ENCODE results near the gene PLA2G4A.

Gene PLA2G4A

DNA sequence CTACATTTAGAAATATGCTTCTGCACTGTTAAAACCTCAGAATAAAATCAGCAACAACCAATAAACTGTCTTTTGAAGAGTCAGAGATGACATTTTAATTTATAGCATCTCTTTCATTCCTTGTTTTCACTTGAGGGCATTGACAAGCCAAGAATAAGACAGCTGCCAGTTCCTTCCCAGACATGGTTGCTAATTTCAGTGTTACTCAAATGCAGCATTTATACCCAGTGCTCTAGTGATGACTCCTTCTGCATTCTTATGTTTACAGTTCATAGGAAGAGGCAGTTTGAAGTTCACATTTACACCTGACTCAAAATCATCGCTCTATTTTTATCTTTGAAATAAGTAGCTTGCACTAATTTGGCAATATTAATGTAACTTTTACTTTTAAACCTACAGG lies 44.9 kb downstream of the PLA2G4A start:
- TF ChIP-seq GATA2 (IDR thresholded peaks at IDR 0.05; ENCODE audit: low read depth, low read length) (no peak), GATA3 (IDR thresholded peaks at IDR 0.05; ENCODE audit: low read depth, low read length) (no peak)

DNA sequence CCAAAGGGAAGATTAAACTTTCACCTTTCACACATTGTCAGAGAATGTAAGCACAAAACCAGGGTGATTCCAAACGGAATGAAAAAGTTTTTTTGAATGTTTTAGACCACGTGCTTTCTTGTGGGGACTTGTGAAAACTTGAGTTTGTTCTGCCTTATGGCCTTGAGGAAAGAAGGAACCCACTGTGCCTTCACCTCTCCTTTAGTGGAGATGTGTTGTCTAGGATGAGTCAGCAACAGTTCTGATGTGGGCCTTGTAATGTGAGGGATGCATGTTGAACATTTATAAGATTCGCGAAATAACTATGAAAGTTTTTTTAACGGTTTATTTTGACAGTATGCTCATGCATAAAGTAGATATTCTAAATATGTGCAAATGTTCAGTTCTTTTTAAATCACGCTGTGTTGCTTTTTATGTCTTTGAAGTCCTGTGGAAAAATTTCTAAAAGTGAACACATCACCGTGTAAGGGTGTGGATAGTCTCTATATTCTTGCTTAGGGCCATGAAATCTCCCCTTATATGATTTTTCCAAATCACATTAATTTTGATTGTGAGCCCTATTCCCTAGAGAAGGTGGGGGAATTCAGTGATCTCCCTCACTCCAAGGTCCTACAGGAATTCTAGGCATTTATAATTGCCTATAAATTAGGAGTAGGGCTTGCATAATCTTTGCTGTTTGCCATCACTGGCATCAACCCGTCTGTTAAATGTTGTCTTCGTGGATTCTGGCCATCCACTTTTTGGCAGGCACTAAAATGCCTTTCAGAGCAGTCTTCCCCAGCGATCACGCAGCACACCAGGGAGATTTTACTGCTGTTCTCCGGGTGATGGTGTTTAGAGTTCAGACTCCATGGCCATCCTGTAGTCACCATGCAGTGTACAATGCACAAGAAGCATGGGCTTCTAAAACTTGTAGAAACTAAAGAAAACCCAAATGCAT lies 47.4 kb downstream of the PLA2G4A start:
- TF ChIP-seq GATA2 (IDR thresholded peaks at IDR 0.05; ENCODE audit: low read depth, low read length), result no peak
- no peak for TF ChIP-seq GATA3 (IDR thresholded peaks at IDR 0.05; ENCODE audit: low read depth, low read length)

DNA sequence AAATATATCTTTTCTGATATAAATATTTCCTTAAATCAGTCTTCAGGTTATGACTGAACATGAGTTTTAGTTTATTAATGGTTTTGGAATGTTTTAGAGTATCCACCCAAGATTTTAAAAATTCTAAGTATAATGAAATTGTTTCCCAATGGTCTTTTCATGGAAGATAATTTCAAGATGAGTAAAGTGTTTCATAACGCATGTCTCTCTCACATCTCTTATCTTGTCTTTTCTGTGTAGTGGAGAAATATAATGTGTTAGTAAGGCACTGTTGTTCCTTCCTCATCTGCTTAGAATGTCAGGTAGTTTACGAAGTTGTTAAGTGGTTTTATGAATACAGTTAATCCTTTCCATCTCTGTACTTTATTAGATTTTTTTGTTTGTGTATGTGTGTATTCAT lies 49.6 kb downstream of the PLA2G4A start:
- TF ChIP-seq GATA3 (IDR thresholded peaks at IDR 0.05; ENCODE audit: low read depth, low read length) (no peak), GATA2 (IDR thresholded peaks at IDR 0.05; ENCODE audit: low read depth, low read length) (no peak)

DNA sequence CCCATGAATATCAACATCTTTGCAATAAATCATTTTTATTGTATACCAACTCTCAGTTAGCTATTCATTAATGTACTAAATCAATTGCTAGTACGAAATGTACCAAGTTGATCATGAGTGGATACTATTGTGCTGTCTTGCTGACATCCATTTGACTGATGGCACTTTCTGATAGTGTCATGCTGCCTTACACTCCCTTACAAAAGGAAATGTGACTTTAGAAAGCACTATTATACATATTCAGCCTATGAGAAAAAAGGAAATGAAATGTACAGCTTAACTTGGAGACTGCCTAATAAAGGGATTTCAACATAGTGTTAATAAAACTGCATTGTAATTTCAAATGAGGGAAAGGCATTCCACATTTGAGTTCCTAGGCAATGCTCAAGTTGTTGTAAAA lies 52.2 kb downstream of the PLA2G4A start:
- no peak for TF ChIP-seq GATA3 (IDR thresholded peaks at IDR 0.05; ENCODE audit: low read depth, low read length)
- TF ChIP-seq GATA2 (IDR thresholded peaks at IDR 0.05; ENCODE audit: low read depth, low read length), result no peak

DNA sequence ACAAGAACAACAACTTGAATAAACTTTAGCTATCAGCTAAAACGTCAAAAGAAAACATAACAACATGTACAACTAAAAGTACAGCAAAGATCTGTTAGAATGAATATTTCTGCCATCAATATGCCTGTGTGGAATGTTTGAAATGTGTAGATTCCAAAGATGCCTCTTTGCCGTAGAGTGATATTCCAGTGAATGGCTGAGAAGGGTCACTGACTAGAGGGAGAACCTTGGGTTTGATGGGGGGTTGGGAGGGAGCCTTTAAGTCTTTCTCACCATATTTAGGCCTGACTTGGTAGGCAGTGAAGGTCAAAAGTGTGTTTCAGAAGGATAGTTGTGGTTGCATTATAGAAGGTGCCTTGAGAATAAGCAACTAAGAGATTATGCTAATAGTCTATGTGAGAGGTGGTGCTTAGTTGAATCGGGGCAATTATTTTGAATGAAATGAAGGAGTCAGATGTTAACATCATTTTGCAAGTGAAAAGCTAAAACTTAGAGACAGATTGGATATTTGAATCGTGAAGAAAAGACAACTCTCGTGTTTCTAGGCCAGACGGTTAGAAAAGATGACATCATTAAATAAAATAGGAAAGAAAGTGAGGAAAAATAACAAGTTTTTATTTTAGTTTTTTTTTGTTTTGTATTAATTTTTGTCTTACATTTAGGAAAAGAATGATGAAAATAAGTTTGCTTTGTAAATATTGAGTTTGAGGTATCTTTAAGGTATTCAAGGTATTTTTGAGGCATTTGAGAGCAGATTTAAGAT lies 53.8 kb downstream of the PLA2G4A start:
- TF ChIP-seq GATA2 (IDR thresholded peaks at IDR 0.05; ENCODE audit: low read depth, low read length), result no peak
- TF ChIP-seq GATA3 (IDR thresholded peaks at IDR 0.05; ENCODE audit: low read depth, low read length), result no peak

DNA sequence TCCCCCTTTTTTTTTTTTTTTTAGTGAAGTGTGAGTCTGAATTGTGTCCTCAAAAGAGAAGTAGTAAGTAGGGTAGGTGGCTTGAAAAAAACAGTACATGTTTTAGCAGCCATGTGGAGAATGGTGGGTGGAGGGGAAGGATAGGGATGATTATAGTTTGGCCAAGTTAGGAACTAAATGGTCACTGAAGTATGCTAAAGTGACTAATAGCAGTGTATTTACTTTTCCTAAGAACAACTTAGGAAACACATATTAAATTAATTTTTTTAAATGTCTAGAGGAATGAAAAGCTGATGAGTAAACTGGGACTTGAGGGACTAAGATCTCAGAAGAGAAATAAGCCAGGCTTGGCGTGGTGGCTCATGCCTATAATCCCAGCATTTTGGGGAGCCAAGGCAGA lies 55.5 kb downstream of the PLA2G4A start:
- TF ChIP-seq GATA2 (IDR thresholded peaks at IDR 0.05; ENCODE audit: low read depth, low read length) (no peak), GATA3 (IDR thresholded peaks at IDR 0.05; ENCODE audit: low read depth, low read length) (no peak)

DNA sequence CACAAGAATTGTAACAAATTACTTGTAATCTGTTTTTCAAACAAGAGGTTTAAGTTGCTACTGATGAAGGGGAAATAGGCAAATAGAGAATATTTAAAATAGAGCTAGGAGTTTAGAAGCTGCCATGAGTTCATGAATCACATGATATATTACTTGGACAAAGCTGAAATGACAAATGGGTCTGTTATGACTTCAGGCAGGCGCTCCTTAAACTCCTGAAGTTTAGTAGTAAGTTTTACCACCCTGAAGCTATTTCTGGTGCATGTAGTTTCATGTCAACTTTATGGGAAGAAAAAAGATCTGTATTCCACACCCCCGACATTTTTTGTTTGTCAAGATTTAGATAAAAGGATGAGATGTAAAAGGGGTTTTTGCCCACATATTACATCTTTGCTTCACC lies 58.5 kb downstream of the PLA2G4A start:
- no peak for TF ChIP-seq GATA3 (IDR thresholded peaks at IDR 0.05; ENCODE audit: low read depth, low read length)
- no peak for TF ChIP-seq GATA2 (IDR thresholded peaks at IDR 0.05; ENCODE audit: low read depth, low read length)

DNA sequence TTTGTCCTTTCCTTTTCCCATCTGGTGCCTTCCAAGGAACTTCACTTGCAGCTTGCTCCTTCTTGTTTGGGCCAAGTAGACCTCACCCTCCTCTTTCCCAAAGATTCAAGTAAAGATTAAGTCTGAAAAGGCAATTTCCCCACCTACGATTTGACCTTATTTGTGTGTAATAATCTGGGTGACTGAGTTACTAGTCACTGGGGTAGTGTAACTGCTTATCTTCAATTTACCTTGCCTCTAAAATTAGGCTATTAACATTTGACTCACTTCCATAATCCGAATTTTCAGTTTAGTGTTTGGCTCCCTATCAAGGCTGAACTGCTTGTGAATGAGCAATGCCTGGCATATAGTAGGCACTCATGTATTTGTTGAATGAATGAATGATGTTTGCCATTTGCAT lies 59.6 kb downstream of the PLA2G4A start:
- TF ChIP-seq GATA3 (IDR thresholded peaks at IDR 0.05; ENCODE audit: low read depth, low read length) (no peak), GATA2 (IDR thresholded peaks at IDR 0.05; ENCODE audit: low read depth, low read length) (no peak)

DNA sequence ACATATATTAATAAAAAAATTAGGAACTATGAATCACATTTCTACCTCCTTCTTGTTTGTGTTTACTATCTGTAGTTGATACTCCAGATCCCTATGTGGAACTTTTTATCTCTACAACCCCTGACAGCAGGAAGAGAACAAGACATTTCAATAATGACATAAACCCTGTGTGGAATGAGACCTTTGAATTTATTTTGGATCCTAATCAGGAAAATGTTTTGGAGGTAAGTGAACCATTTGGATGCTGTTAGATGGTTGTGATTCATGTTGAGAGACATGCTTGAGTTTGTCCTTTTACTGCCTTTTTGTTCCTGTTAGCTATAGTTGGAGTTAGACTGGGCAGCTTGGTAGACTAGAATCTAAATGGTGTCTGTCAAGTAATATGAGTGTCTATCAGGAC lies 64.2 kb downstream of the PLA2G4A start:
- TF ChIP-seq GATA3 (IDR thresholded peaks at IDR 0.05; ENCODE audit: low read depth, low read length), result no peak
- TF ChIP-seq GATA2 (IDR thresholded peaks at IDR 0.05; ENCODE audit: low read depth, low read length), result no peak

DNA sequence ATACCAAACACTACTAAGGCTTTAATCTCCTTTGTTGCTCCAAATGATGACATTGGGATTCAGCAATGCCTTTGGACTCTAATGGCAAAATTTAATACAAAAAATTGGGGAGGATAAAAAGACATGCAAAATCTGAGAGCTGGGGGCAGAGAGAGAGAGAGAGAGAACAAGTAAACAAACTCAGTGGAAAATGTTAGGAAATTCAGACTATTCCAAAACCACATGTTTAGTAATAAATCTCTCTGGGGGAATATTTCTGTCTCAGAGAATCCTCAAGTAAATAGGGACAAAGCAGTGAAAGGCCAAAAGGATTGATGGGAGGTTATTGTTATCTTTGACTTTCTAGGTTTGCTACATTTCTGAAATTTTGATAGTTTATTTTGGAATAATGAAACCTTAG lies 65.7 kb downstream of the PLA2G4A start:
- TF ChIP-seq GATA2 (IDR thresholded peaks at IDR 0.05; ENCODE audit: low read depth, low read length) (no peak), GATA3 (IDR thresholded peaks at IDR 0.05; ENCODE audit: low read depth, low read length) (no peak)

DNA sequence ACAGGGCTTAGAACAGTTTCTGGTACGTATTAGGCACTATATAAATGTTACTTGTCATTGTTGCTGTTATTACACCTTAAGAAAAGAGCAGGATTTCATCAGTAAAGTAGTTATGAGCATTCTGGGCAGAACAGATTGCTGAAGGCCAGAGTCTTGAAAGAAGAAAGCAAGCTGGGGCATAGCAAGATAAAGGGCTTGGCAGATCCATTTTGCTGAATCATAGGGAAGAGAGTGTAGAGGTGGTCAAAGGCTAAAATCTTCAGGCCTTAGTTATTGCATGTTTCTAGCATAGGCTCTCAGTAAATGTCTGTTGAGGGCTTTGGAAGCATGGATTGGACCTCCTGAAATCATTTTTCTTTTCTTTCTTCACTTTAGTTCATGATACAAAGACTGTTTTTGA lies 67.5 kb downstream of the PLA2G4A start:
- no peak for TF ChIP-seq GATA3 (IDR thresholded peaks at IDR 0.05; ENCODE audit: low read depth, low read length)
- TF ChIP-seq GATA2 (IDR thresholded peaks at IDR 0.05; ENCODE audit: low read depth, low read length), result no peak

DNA sequence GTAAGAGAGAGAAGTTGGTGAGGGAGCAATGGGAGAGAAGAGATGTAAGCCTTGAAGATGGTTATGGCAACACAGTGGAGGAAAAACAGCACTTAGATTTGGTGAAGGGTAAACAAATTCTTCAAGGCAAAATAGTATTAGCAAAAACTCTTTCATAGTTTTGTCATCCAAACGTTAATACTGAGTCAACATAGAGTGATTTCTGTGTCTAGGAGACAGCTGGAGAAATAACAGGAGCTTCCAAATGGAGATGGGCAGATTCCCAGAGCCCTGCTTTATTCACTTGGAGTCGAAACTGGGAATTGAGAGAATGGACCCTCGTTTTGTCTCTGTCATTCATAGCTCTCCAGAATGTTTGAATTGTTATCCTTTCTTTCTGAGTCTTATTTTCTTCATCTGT lies 68.3 kb downstream of the PLA2G4A start:
- no peak for TF ChIP-seq GATA2 (IDR thresholded peaks at IDR 0.05; ENCODE audit: low read depth, low read length)
- TF ChIP-seq GATA3 (IDR thresholded peaks at IDR 0.05; ENCODE audit: low read depth, low read length), result no peak

DNA sequence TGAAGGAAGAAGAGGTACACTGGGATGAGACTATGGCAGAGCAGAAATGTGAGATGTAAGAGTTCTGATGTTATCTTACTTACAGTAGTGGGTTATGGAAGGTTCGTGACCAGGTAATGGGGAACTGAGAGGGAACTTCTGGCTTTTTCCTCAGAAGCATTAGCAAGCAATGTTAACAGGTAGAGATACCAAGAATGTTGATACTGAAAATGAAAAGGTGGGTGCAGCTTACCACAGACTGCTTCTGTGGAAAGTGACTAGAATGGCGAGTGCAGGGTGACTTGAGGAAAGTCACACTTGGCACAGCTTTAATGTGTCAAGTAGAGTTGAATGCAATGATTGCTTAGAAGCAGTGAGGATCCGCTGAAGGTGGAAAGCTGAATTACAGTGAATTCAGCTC lies 70.8 kb downstream of the PLA2G4A start:
- no peak for TF ChIP-seq GATA3 (IDR thresholded peaks at IDR 0.05; ENCODE audit: low read depth, low read length)
- TF ChIP-seq GATA2 (IDR thresholded peaks at IDR 0.05; ENCODE audit: low read depth, low read length), result no peak

DNA sequence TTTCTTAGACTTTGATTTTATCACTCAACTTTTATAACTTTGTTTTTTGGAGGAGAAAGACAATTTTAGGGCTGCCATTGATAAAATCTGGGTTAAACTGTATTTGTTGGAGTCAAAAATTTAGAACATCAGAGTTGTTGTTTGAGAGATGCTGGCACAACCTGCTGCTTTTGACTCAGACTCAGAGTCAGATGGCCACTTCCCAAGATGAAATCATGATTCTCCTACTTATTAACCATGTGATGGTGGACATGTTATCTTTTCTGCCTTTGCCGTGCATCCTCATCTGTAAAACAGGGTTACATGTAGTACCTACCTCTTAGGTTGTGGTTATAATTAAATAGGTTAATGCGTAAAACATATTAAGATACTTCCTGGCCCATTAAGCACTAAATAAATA lies 71.2 kb downstream of the PLA2G4A start:
- TF ChIP-seq GATA3 (IDR thresholded peaks at IDR 0.05; ENCODE audit: low read depth, low read length) (no peak), GATA2 (IDR thresholded peaks at IDR 0.05; ENCODE audit: low read depth, low read length) (no peak)

Data from SH-SY5Y (cell line).